Measurements from ENCODE around the gene GAPVD1.

DNA sequence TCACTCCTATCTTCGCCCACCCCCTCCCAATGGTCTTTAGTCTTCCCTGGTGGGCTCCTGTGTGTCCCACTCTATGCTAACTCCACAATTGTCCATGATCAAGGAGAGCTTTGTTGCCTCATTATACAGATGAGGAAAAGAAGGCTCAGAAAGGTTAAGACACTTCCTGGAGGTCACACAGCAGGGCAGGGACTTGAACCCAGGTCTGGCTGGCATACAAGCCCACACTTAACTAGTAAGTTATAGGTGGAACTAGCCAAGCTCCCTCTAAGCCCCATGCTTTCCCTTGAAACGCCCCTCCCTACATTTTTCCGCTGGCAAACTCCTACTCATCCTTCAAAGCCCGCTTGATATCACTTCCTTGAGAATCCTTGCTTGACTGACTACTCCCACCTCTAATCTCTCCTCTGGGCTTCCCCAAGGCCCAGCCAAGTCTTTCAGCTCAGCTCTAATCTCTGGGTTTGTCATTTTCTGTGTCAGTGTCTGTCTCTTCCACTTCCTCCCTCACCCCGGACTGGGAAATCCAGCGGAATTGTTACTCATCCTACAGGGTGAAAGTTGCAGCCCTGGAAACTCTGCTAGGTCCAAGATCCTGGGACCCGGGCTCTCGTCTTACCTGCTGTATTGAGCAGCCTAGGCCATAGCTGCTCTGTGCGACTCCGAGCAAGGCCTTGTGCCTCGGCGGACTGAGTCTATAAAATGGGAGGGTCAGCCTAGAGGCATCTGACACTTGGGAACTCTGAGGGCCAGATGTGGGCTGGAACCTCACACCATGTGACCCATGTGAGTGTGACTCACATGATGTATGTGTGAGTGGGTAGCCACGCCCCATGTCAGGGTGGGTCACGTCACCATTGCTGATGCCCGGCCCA, 144.5 kb downstream of the GAPVD1 start:
- TF ChIP-seq, protein P1, sequence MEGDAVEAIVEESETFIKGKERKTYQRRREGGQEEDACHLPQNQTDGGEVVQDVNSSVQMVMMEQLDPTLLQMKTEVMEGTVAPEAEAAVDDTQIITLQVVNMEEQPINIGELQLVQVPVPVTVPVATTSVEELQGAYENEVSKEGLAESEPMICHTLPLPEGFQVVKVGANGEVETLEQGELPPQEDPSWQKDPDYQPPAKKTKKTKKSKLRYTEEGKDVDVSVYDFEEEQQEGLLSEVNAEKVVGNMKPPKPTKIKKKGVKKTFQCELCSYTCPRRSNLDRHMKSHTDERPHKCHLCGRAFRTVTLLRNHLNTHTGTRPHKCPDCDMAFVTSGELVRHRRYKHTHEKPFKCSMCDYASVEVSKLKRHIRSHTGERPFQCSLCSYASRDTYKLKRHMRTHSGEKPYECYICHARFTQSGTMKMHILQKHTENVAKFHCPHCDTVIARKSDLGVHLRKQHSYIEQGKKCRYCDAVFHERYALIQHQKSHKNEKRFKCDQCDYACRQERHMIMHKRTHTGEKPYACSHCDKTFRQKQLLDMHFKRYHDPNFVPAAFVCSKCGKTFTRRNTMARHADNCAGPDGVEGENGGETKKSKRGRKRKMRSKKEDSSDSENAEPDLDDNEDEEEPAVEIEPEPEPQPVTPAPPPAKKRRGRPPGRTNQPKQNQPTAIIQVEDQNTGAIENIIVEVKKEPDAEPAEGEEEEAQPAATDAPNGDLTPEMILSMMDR (IDR thresholded peaks at IDR 0.05; ENCODE audit: insufficient read depth, low read length) = no peak
- TF ChIP-seq POLR2AphosphoS5 (IDR thresholded peaks at IDR 0.05; ENCODE audit: low read depth) (no peak), SPI1 (IDR thresholded peaks at IDR 0.05; ENCODE audit: borderline replicate concordance, low read depth) (no peak; the same call in 1 of the 2 replicates)
- TF ChIP-seq, protein P2, sequence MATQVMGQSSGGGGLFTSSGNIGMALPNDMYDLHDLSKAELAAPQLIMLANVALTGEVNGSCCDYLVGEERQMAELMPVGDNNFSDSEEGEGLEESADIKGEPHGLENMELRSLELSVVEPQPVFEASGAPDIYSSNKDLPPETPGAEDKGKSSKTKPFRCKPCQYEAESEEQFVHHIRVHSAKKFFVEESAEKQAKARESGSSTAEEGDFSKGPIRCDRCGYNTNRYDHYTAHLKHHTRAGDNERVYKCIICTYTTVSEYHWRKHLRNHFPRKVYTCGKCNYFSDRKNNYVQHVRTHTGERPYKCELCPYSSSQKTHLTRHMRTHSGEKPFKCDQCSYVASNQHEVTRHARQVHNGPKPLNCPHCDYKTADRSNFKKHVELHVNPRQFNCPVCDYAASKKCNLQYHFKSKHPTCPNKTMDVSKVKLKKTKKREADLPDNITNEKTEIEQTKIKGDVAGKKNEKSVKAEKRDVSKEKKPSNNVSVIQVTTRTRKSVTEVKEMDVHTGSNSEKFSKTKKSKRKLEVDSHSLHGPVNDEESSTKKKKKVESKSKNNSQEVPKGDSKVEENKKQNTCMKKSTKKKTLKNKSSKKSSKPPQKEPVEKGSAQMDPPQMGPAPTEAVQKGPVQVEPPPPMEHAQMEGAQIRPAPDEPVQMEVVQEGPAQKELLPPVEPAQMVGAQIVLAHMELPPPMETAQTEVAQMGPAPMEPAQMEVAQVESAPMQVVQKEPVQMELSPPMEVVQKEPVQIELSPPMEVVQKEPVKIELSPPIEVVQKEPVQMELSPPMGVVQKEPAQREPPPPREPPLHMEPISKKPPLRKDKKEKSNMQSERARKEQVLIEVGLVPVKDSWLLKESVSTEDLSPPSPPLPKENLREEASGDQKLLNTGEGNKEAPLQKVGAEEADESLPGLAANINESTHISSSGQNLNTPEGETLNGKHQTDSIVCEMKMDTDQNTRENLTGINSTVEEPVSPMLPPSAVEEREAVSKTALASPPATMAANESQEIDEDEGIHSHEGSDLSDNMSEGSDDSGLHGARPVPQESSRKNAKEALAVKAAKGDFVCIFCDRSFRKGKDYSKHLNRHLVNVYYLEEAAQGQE (IDR thresholded peaks at IDR 0.05; ENCODE audit: insufficient replicate concordance, low read depth) = no peak
